Heart right ventricle (tissue), 16 donors: ENCODE measurements around the gene SCAMP4. TPM values are rescaled to one million over a fixed set of nuclear protein-coding genes. Genes with fewer than 3 reads are reported as not detected.

Source experiments
- ATAC-seq, 8 donors: fragments of 200-7000 bp; cut with Tn5 transposase; one replicate each; pipeline ENCODE4 v1.9.1; 2020; ENCODE audit warnings: mild to moderate bottlenecking in 8 of 8, moderate library complexity in 8 of 8, moderate number of reproducible peaks in 1 of 8
- DNase-seq, 2 donors: peaks; one replicate each; pipeline ENCODE4 v3.0.0-alpha.2; 2020
- H3K27ac ChIP-seq, 10 donors: fragments of 200-600 bp; sonication (generic) in 2 of 10; one replicate each; pipeline versions ENCODE4 v1.5.0 to v1.8.0; 2020 to 2022; ENCODE audit warnings: mild to moderate bottlenecking in 3 of 10
- H3K27me3 ChIP-seq, 7 donors: fragments of 200-600 bp; one replicate each; pipeline ENCODE4 v1.8.0; 2021 to 2022; ENCODE audit warnings: mild to moderate bottlenecking in 2 of 7
- H3K36me3 ChIP-seq, 9 donors: fragments of 200-600 bp; sonication (generic) in 1 of 9; one replicate each; pipeline versions ENCODE4 v1.5.0 to v1.8.0; 2020 to 2022; ENCODE audit warnings: mild to moderate bottlenecking in 2 of 9
- H3K4me1 ChIP-seq, 9 donors: fragments of 200-600 bp; sonication (generic) in 1 of 9; one replicate each; pipeline versions ENCODE4 v1.5.0 to v1.8.0; 2020 to 2022; ENCODE audit warnings: mild to moderate bottlenecking in 4 of 9
- H3K4me3 ChIP-seq, 10 donors: fragments of 200-600 bp; sonication (generic) in 2 of 10; one replicate each; pipeline versions ENCODE4 v1.5.0 to v1.8.0; 2020 to 2022; ENCODE audit warnings: mild to moderate bottlenecking in 7 of 10, moderate library complexity in 2 of 10
- H3K9me3 ChIP-seq, 11 donors: fragments of 200-600 bp in 10 of 11; sonication (generic) in 2 of 11; one replicate each; pipeline versions ENCODE4 v1.5.0 to v1.8.0; 2013 to 2022; ENCODE audit warnings: mild to moderate bottlenecking in 2 of 11, control low read depth in 1 of 11, moderate library complexity in 1 of 11
- CTCF ChIP-seq, 9 donors: fragments of 200-600 bp; sonication (generic) in 2 of 9; IDR thresholded peaks; one replicate each; pipeline versions ENCODE4 v1.5.0 to v1.8.0; 2021 to 2022; ENCODE audit warnings: antibody characterized with exemption in 9 of 9, mild to moderate bottlenecking in 5 of 9, moderate library complexity in 1 of 9
- WGBS, 2 donors: extraction: QIAGEN DNeasy Blood & Tissue Kit; methylation state at CpG; one replicate each; pipeline ENCODE4 v1.1.7; 2013; ENCODE audit warnings: inconsistent platforms in 1 of 2; 5-methylcytosine and 5-hydroxymethylcytosine counted together
- intact Hi-C, 10 donors: fragments of 100-400 bp; cut with DNase I; formaldehyde crosslinking; loops; one replicate each; pipeline versions ENCODE4 v1.11.1 to v1.14.2; 2022
- polyA plus RNA-seq, 2 donors: library from polyadenylated mRNA; stranded (reverse); fragments of 200-250 nt; gene quantifications; one replicate each; pipeline ENCODE4 v1.2.3, GENCODE V29; 2013
- total RNA-seq, 10 donors: library from RNA; stranded (reverse); fragmentation: NEBNext Ultra II Directional in 3 of 10; extraction: Animal tissue kit (Norgen Biotek cat#: 25700) in 3 of 10; gene quantifications; one replicate each; pipeline versions ENCODE4 v1.2.1 to v1.2.4, GENCODE V29; 2021 to 2023
- donor health status: Arrhythmogenic right ventricular cardiomyopathy.
- donor health status: ischemic (EF 13 %, LVEDD 7.1; RV severe dilation, severe dysfunction).
- donor health status: healthy with polysubstance abuse.
- donor health status: DM: no; HTN: yes; CAD: no.
- donor health status: DM: no; HTN: no; CAD: no.
- donor health status: ischemic (EF 25% LVEDD 6.9; RV normal size, moderate dysfunction).
- donor health status: ischemic (EF 25% LVEDD 5.7; RV mildly dilated, moderate dysfunction).
- donor health status: healthy.
- donor health status: DM: yes; HTN: yes; CAD: no.
- donor health status: Ischemic cardiomyopathy.
- donor health status: ischemic (EF 35%, LVEDD 5.7; RV mildly dilated, moderate dysfunction).
- donor health status: nonischemic (EF 11% LVEDD 7.7; RV severe dilation, severe dysfunction).
- donor health status: DM: yes; HTN: yes; CAD: no.
- donor health status: PGD.
- donor health status: ischemic (EF 29% LVEDD 5.4; RV normal size, mild dysfunction).
- donor health status: nonischemic (EF 23%, LVEDD 6.1; RV moderate dilation, normal function).

The SCAMP4 gene
- total and polyA plus RNA-seq, 12 donors, result 11.7 to 24.2 (median 15.8) TPM

DNA sequence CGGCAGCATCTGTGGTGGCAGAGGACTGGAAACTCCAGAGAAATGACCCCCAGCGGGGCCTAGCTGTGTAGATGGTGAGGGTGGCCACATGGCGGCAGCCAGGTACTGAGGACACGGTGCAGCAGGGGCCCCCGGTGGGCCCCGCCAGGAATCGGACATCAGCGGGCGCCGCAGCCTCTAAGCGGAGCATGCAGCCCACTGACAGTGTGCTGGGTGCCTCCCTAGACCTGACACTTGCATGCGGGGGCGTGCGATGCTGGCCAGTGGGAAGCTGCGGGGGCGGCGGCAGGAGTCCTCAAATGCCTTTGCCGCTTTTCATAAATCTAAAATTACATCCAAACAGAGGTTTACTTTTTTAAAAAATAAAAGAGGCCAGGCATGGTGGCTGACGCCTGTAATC lies 16.1 kb downstream of the SCAMP4 start:
- Histone ChIP-seq H3K4me1 (peaks cover 0 to 3% (median 0%) of the 10 kb centered on the region in 9 donors), H3K27me3 (no peaks in the 10 kb centered on the region), H3K9me3 (peaks cover 0 to 4% (median 0%) of the 10 kb centered on the region in 11 donors), H3K27ac (no peak overlapping the region), H3K36me3 (peaks cover 0 to 82% (median 45%) of the 10 kb centered on the region in 9 donors), H3K4me3 (no peak overlapping the region)
- intact Hi-C loops, result loop anchor here in 4 of 10 donors (5.0 to 10.0 kb wide), 3 partner anchors 143 to 156 kb away; no protein-coding TSS in a partner anchor
- WGBS, 2 donors, result 94% methylated on average over 19 of the region's 19 CpGs
- DNase-seq, result no peak
- no peak for TF ChIP-seq CTCF (IDR thresholded peaks at IDR 0.05)
- ATAC-seq, result no peak

DNA sequence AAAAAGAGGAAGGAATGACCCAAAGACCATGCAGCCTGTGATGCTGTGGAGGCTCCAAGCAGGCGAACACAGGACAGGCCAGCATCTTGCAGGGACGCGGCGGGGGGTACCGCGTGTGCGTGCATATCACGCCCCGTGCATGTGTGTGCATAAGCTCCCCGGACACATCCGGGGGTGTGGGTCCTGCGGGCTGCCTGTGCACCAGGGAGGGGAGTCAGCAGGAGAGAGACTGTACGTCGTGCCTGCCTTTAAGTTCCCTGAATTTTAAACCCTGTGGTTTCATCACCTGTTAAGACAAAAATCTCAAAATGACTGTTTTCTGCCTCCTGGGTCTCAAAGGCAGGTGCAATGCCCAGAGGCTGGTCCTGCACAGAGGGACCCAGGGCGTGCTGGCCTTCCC lies 16.6 kb downstream of the SCAMP4 start:
- intact Hi-C loops, result loop anchor here in 4 of 10 donors (5.0 to 10.0 kb wide), 3 partner anchors 143 to 155 kb away; no protein-coding TSS in a partner anchor
- WGBS, 2 donors, result 94% methylated on average over 15 of the region's 15 CpGs
- DNase-seq, result no peak

DNA sequence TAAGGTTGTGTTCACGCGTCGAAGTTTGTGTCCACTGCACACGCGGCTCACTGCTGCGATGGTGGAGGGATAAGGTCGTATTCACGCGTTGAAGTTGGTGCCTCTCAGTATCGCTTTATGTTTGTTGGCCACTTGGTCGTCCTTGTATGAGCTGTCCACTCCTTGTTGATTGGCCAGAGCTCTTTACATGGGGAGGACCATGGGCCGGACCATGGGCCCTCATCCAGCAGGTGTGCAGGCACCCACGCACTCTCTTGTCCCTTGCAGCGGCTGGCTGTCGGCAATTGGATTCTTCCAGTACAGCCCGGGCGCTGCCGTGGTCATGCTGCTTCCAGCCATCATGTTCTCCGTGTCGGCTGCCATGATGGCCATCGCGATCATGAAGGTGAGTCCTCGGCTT lies 17.6 kb downstream of the SCAMP4 start:
- Histone ChIP-seq H3K27ac (no peak overlapping the region), H3K27me3 (no peaks in the 10 kb centered on the region), H3K36me3 (peaks cover 0 to 77% (median 41%) of the 10 kb centered on the region in 9 donors), H3K4me1 (peaks cover 0 to 3% (median 0%) of the 10 kb centered on the region in 9 donors), H3K4me3 (no peak overlapping the region), H3K9me3 (peaks cover 0 to 4% (median 0%) of the 10 kb centered on the region in 11 donors)
- no peak for TF ChIP-seq CTCF (IDR thresholded peaks at IDR 0.05)
- 94 to 96% methylated on average over 23 of the region's 23 CpGs for WGBS, 2 donors
- no peak for ATAC-seq
- intact Hi-C loops, result loop anchor here in 4 of 10 donors (5.0 to 10.0 kb wide), 3 partner anchors 142 to 154 kb away; no protein-coding TSS in a partner anchor
- no peak for DNase-seq

More for the DNA sequence above, 16.6 kb downstream of the SCAMP4 start:
- no peak overlapping the region for H3K27ac ChIP-seq
- peaks cover 0 to 4% (median 0%) of the 10 kb centered on the region in 11 donors for H3K9me3 ChIP-seq
- no peak for TF ChIP-seq CTCF (IDR thresholded peaks at IDR 0.05)
- no peak for ATAC-seq
- H3K36me3 ChIP-seq, result peaks cover 0 to 82% (median 45%) of the 10 kb centered on the region in 9 donors
- no peaks in the 10 kb centered on the region for H3K27me3 ChIP-seq
- H3K4me1 ChIP-seq, result peaks cover 0 to 3% (median 0%) of the 10 kb centered on the region in 9 donors
- no peak overlapping the region for H3K4me3 ChIP-seq

GRCh38 chr19:1923319-1923718 lies 18.1 kb downstream of the SCAMP4 start:
- peak in 4 of 8 donors; percentile 6 to 48 (median 32) for ATAC-seq
- no peak for TF ChIP-seq CTCF (IDR thresholded peaks at IDR 0.05)

More at GRCh38 chr19:1923319-1923718, 18.1 kb downstream of the SCAMP4 start:
- intact Hi-C loops, result loop anchor here in 4 of 10 donors (5.0 to 10.0 kb wide), 3 partner anchors 141 to 154 kb away; no protein-coding TSS in a partner anchor
- H3K4me3 ChIP-seq, result no peak overlapping the region
- H3K27ac ChIP-seq, result no peak overlapping the region
- peaks cover 0 to 3% (median 0%) of the 10 kb centered on the region in 9 donors for H3K4me1 ChIP-seq
- DNase-seq, result no peak
- no peaks in the 10 kb centered on the region for H3K27me3 ChIP-seq
- H3K36me3 ChIP-seq, result peaks cover 0 to 72% (median 37%) of the 10 kb centered on the region in 9 donors
- peaks cover 0 to 4% (median 0%) of the 10 kb centered on the region in 11 donors for H3K9me3 ChIP-seq
- 92% methylated on average over 5 to 8 of the region's 8 CpGs for WGBS, 2 donors
